ENCODE data around the gene BTBD16.

BTBD16 gene

DNA sequence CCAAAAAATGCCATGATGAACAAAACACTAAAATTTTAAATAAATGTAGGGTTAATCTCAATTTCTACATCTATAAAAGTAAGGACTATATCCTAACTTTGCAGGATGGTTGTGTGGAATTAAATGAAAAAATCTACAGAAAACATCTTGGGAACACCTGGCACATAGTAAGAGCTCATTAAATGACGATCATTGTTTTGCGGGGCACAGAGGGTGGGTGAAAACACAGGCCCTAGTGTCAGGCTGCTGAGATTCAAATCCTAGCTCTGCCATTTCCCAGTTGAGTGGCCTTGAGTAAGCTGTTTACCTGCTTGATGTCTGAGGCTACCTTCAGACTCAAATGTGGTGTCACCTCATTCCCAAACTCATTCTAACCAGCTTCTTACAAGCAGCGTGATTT is 35.6 kb downstream of the BTBD16 start:
- Mint-ChIP-seq H3K4me3 (no peak overlapping the region), H3K27ac (no peak overlapping the region), H3K27me3 (peaks cover 4% of the 10 kb centered on the region), H3K9me3 (no peaks in the 10 kb centered on the region), H3K4me1 (no peaks in the 10 kb centered on the region), H3K36me3 (no peaks in the 10 kb centered on the region)

DNA sequence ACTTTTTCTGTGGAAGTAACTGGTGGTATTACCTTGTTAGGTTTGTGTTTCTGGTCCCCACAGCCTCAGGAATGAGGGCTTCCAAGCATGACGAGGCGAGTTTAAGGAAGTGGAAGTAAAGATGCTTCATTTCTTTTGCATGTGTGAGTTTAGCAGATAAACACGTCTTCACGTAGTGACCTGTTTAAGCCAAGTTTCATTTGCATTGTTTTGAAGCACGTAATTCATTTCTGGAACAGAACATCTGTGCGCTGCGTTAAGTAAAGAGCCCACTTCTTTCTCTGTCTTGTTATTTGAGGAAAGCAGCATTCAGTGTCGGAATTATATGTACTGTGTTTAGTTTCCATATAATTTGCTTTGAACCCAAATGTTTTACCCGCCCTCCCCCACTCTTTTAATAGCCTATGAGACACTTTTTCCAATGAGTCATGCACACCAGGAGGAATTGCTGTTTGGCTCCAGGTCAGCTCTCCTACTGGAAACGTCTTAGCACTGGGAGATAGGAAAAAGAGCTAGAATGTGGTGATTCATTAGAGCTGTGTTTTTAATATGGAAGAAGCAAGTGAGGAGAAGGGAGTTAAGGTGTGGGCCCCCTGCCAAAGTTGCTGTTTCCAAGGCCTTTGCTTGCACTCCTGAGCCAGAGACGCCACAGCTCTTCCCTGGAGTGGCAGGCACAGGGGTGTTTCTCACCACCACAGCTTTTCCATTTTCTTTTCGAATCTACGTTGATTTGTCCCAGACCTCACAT is 36.7 kb downstream of the BTBD16 start:
- H3K36me3 Mint-ChIP-seq = no peaks in the 10 kb centered on the region
- H3K9me3 Mint-ChIP-seq = no peaks in the 10 kb centered on the region
- no peak overlapping the region for H3K27ac Mint-ChIP-seq
- peaks cover 4% of the 10 kb centered on the region for H3K27me3 Mint-ChIP-seq
- H3K4me3 Mint-ChIP-seq = no peak overlapping the region
- no peaks in the 10 kb centered on the region for H3K4me1 Mint-ChIP-seq

GRCh38 chr10:122308417-122309141 is 37.5 kb downstream of the BTBD16 start:
- H3K4me1 Mint-ChIP-seq = no peaks in the 10 kb centered on the region
- no peak overlapping the region for H3K4me3 Mint-ChIP-seq
- no peak overlapping the region for H3K27ac Mint-ChIP-seq
- no peaks in the 10 kb centered on the region for H3K36me3 Mint-ChIP-seq
- peaks cover 5% of the 10 kb centered on the region for H3K27me3 Mint-ChIP-seq
- H3K9me3 Mint-ChIP-seq = no peaks in the 10 kb centered on the region

DNA sequence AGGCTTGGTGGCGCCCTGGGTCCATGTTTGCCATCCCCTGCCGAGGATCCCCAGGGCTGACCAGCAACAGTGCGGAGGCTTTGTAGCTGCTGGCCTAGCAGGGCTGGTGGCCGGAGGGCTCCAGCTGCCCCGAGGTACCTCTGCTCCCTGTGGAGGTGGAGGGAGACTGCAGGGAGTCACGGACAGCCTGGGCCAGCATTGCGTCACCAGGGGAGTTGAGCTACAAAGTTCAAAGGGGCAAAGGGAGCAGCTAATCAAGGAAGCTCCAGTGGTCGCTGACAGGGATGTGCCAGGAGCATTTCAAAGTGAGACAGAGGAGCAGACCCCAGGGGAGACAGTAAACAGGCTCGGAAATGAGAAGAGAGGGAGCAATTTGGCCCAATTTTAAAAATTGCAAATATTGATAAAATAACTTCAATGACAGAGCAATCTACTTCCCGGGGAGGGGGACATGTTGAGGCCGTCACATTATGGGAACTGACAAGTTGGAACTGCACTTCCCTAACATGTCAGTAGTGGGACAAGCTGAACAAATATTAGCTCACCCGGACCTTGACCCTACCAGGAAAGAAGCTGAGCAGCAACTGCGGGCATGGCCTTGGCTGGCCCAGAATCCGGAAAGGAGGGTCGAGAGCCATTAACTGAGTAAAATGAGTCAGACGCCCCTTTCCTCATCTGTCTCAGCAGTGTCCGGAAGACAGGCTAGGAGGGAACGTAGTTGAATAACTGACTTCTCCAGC is 39.4 kb downstream of the BTBD16 start:
- no peaks in the 10 kb centered on the region for H3K36me3 Mint-ChIP-seq
- H3K27ac Mint-ChIP-seq = no peak overlapping the region
- no peak overlapping the region for H3K4me3 Mint-ChIP-seq
- no peaks in the 10 kb centered on the region for H3K4me1 Mint-ChIP-seq
- peaks cover 8% of the 10 kb centered on the region for H3K27me3 Mint-ChIP-seq
- no peaks in the 10 kb centered on the region for H3K9me3 Mint-ChIP-seq

- H3K4me3 Mint-ChIP-seq = no peak overlapping the region
- H3K4me1 Mint-ChIP-seq = no peaks in the 10 kb centered on the region
- no peak overlapping the region for H3K27ac Mint-ChIP-seq
These were observed 39.9 kb downstream of the BTBD16 start for GRCh38 chr10:122311051-122311410.

GRCh38 chr10:122311716-122312115 is 40.6 kb downstream of the BTBD16 start:
- H3K4me3 Mint-ChIP-seq = no peak overlapping the region
- H3K4me1 Mint-ChIP-seq = no peaks in the 10 kb centered on the region
- no peaks in the 10 kb centered on the region for H3K9me3 Mint-ChIP-seq
- no peaks in the 10 kb centered on the region for H3K36me3 Mint-ChIP-seq
- H3K27ac Mint-ChIP-seq = no peak overlapping the region
- peaks cover 8% of the 10 kb centered on the region for H3K27me3 Mint-ChIP-seq

More at GRCh38 chr10:122311051-122311410, 39.9 kb downstream of the BTBD16 start:
- H3K27me3 Mint-ChIP-seq = peaks cover 8% of the 10 kb centered on the region
- no peaks in the 10 kb centered on the region for H3K36me3 Mint-ChIP-seq
- H3K9me3 Mint-ChIP-seq = no peaks in the 10 kb centered on the region

DNA sequence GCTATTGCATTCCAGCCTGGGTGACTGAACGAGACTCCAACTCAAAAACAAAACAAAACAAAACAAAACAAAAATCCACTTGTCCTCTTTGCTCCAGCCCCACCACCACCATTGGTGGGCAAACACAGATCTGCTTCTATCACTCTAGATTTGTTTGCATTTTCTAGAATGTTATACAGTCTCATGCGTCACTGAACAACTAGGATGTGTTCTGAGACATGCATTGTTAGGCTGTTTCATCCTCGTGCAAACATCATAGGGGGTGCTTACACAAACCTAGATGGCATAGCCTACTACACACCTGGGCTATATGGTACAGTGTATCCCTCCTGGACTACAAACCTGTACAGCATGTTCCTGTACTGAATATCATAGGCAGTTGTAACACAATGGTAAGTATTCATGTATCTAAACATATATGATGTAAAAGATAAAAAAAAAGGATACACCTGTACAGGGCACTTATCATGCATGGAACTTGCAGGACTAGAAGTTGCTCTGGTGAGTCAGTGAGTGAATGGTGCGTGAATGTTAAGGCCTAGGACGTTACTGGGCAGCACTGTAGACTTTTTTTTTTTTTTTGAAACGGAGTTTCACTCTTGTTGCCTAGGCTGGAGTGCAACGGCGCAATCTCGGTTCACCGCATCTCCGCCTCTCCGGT is 45.3 kb downstream of the BTBD16 start:
- H3K27ac Mint-ChIP-seq = no peak overlapping the region
- H3K4me3 Mint-ChIP-seq = no peak overlapping the region
- no peaks in the 10 kb centered on the region for H3K36me3 Mint-ChIP-seq
- H3K9me3 Mint-ChIP-seq = no peaks in the 10 kb centered on the region
- H3K4me1 Mint-ChIP-seq = no peaks in the 10 kb centered on the region
- H3K27me3 Mint-ChIP-seq = peaks cover 5% of the 10 kb centered on the region

GRCh38 chr10:122321960-122322359 is 50.9 kb downstream of the BTBD16 start:
- no peaks in the 10 kb centered on the region for H3K36me3 Mint-ChIP-seq
- peaks cover 12% of the 10 kb centered on the region for H3K27me3 Mint-ChIP-seq
- no peaks in the 10 kb centered on the region for H3K9me3 Mint-ChIP-seq
- H3K27ac Mint-ChIP-seq = no peak overlapping the region
- H3K4me3 Mint-ChIP-seq = no peak overlapping the region
- H3K4me1 Mint-ChIP-seq = no peaks in the 10 kb centered on the region

DNA sequence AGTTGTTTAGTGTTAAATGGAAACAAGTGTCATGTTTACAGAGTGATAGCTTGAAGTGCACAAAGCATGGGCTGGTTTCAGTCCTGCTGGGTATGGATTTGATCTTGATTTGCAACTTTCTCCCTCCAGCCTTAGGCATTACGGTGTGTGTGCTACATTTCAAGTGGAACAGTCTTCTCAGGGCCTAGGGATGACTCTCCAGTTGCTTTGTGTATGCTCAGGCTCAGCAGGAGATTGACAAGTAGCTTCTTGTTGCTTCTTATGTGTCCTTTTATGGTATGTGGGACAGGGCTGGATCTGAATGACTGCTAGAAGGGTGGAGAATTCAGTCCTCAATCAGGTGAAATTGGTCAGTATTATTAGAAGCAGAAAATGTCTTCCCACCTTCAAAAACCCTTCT is 52.1 kb downstream of the BTBD16 start:
- Mint-ChIP-seq H3K4me3 (no peak overlapping the region), H3K9me3 (no peaks in the 10 kb centered on the region), H3K4me1 (no peaks in the 10 kb centered on the region), H3K27ac (no peak overlapping the region), H3K36me3 (no peaks in the 10 kb centered on the region), H3K27me3 (peaks cover 12% of the 10 kb centered on the region)

DNA sequence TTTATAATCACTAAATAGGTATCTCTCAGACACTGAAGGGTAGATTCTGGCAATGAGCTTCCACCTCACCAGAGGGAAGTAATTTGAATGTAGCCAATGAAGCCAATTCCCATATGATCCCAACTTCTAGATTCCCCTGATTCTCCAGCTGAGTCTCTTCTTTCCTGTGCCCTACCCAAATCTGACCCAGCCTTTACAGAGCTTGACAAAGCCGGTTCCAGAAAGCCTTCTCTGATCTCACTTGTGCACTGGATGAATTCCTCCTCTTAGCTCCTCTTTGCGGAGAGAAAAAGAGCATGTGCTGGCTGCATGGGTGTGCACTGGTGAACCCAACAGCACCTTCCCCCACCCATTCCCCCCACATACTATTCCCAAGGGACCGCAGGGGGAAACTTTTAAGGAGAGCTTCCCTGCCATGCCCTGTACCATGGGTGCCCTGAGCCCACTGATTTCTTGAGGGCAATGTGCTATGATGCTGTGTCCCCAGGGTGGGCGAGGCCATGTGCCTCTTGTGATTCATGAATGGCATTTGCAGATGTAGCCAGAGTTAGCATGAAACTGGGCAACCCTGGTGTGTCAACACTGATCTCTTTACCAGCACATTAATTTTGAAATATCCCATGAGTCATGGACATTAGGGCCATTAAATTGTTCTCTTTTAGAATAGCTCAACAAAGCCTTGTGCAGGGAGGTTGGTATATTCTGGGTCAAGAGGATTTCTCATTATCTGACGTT is 53.0 kb downstream of the BTBD16 start:
- H3K27ac Mint-ChIP-seq = no peak overlapping the region
- H3K4me1 Mint-ChIP-seq = no peaks in the 10 kb centered on the region
- H3K9me3 Mint-ChIP-seq = no peaks in the 10 kb centered on the region
- H3K27me3 Mint-ChIP-seq = peaks cover 12% of the 10 kb centered on the region
- H3K4me3 Mint-ChIP-seq = no peak overlapping the region
- H3K36me3 Mint-ChIP-seq = no peaks in the 10 kb centered on the region

GRCh38 chr10:122325235-122325634 is 54.1 kb downstream of the BTBD16 start:
- Mint-ChIP-seq H3K4me3 (no peak overlapping the region), H3K4me1 (no peaks in the 10 kb centered on the region), H3K36me3 (no peaks in the 10 kb centered on the region), H3K27me3 (peaks cover 12% of the 10 kb centered on the region), H3K9me3 (no peaks in the 10 kb centered on the region), H3K27ac (no peak overlapping the region)

- Mint-ChIP-seq H3K36me3 (no peaks in the 10 kb centered on the region), H3K27me3 (peaks cover 15% of the 10 kb centered on the region), H3K4me1 (no peaks in the 10 kb centered on the region), H3K4me3 (no peak overlapping the region), H3K27ac (no peak overlapping the region), H3K9me3 (no peaks in the 10 kb centered on the region)
These were observed 55.3 kb downstream of the BTBD16 start for GRCh38 chr10:122326385-122326784.

DNA sequence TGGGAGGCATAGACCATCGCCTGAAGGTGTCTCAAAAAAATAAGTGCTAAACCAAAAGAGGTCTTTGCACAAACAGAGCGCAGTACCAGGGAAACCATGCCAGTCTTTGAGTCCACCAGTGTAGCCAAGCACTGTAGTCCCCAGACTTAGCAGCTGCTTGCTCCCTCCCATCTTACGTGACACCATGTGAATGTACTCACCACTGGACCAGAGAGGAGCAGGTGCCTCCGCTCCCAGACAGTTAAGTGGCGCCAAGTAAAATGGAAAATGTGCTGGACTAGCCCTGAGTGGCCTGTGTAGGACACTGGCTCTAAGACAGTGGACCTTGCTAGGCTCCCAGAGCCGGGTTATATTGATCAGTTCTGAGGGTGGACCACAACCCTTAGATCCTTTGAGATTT is 55.7 kb downstream of the BTBD16 start:
- Mint-ChIP-seq H3K9me3 (no peaks in the 10 kb centered on the region), H3K27me3 (peaks cover 15% of the 10 kb centered on the region), H3K4me3 (no peak overlapping the region), H3K4me1 (no peaks in the 10 kb centered on the region), H3K36me3 (no peaks in the 10 kb centered on the region), H3K27ac (no peak overlapping the region)

- peaks cover 15% of the 10 kb centered on the region for H3K27me3 Mint-ChIP-seq
- no peaks in the 10 kb centered on the region for H3K36me3 Mint-ChIP-seq
- no peak overlapping the region for H3K4me3 Mint-ChIP-seq
- H3K4me1 Mint-ChIP-seq = no peaks in the 10 kb centered on the region
- no peaks in the 10 kb centered on the region for H3K9me3 Mint-ChIP-seq
- no peak overlapping the region for H3K27ac Mint-ChIP-seq
These were observed 56.4 kb downstream of the BTBD16 start for GRCh38 chr10:122327237-122328206.
